ENCODE results near the gene TNP2. TPM values are rescaled to one million over a fixed set of nuclear protein-coding genes. Genes with fewer than 3 reads are reported as not detected.
"Not testable (repeated sequence)": the region's sequence is repeated elsewhere in the genome, so short reads cannot be mapped to it uniquely, and the experiment has no call there.

TNP2 gene
- polyA plus RNA-seq, 4 donors: not detected

- H3K4me1 ChIP-seq (ENCODE audit: control insufficient read depth in 3 of 3, insufficient read depth in 2 of 3, low read depth in 1 of 3, low read length in 2 of 3): peaks cover 4 to 9% (median 7%) of the 10 kb centered on the region in 3 donors
- 9 to 11% (median 11%) methylated on average over 18 to 19 of the region's 19 CpGs for WGBS, 3 donors
- FAIRE-seq (no peak), DNase-seq (peak; percentile 51 to 61)
- H3K4me3 ChIP-seq (ENCODE audit: low read depth in 1 of 3, low read length in 3 of 3): peak overlapping the region in 1 of 3 donors; percentile 6
- H3K9me3 ChIP-seq (ENCODE audit: control insufficient read depth in 2 of 2, insufficient read depth in 1 of 2, low read depth in 1 of 2, low read length in 1 of 2): no peaks in the 10 kb centered on the region
- no peak overlapping the region for H3K27ac ChIP-seq (ENCODE audit: low read depth in 1 of 3, low read length in 2 of 3)
- no peaks in the 10 kb centered on the region for H3K36me3 ChIP-seq (ENCODE audit: control insufficient read depth in 3 of 3, insufficient read depth in 2 of 3, low read depth in 1 of 3, low read length in 3 of 3)
- no peaks in the 10 kb centered on the region for H3K27me3 ChIP-seq (ENCODE audit: control insufficient read depth in 3 of 3, insufficient read depth in 3 of 3, low read length in 3 of 3)
Measured at GRCh38 chr16:11297492-11298142, 28.5 kb upstream of the TNP2 start.

- peaks cover 4 to 9% (median 7%) of the 10 kb centered on the region in 3 donors for H3K4me1 ChIP-seq (ENCODE audit: control insufficient read depth in 3 of 3, insufficient read depth in 2 of 3, low read depth in 1 of 3, low read length in 2 of 3)
- peak in 1 of 2 donors; percentile 31 for DNase-seq
- FAIRE-seq: no peak
- H3K27ac ChIP-seq (ENCODE audit: low read depth in 1 of 3, low read length in 2 of 3): no peak overlapping the region
- no peaks in the 10 kb centered on the region for H3K36me3 ChIP-seq (ENCODE audit: control insufficient read depth in 3 of 3, insufficient read depth in 2 of 3, low read depth in 1 of 3, low read length in 3 of 3)
- no peaks in the 10 kb centered on the region for H3K27me3 ChIP-seq (ENCODE audit: control insufficient read depth in 3 of 3, insufficient read depth in 3 of 3, low read length in 3 of 3)
- H3K4me3 ChIP-seq (ENCODE audit: low read depth in 1 of 3, low read length in 3 of 3): no peak overlapping the region
- 34 to 49% (median 35%) methylated on average over 10 of the region's 10 CpGs for WGBS, 3 donors
- H3K9me3 ChIP-seq (ENCODE audit: control insufficient read depth in 2 of 2, insufficient read depth in 1 of 2, low read depth in 1 of 2, low read length in 1 of 2): no peaks in the 10 kb centered on the region
Measured at GRCh38 chr16:11296706-11297491, 27.8 kb upstream of the TNP2 start.

DNA sequence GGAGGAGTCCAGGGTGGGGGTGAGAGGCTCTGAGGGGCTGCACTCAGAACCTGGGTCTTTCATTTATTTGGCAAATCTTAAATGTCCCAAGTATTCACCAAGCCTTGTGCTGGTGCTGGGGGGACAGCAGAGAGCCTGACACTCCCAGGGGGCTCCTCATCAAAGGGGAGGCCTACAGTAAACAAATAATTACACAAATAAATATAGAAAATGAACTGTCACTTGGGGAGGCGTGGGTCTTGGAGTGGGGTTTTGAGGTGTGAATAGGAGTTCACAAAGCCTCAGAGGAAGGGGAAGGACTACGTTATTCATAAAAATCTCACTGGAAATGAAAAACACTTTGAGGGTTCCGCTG lies 27.2 kb upstream of the TNP2 start:
- H3K27me3 ChIP-seq (ENCODE audit: control insufficient read depth in 3 of 3, insufficient read depth in 3 of 3, low read length in 3 of 3): no peaks in the 10 kb centered on the region
- DNase-seq (no peak), FAIRE-seq (no peak)

GRCh38 chr16:11295672-11296071 lies 26.5 kb upstream of the TNP2 start:
- no peaks in the 10 kb centered on the region for H3K9me3 ChIP-seq (ENCODE audit: control insufficient read depth in 2 of 2, insufficient read depth in 1 of 2, low read depth in 1 of 2, low read length in 1 of 2)
- no peak for FAIRE-seq
- H3K27me3 ChIP-seq (ENCODE audit: control insufficient read depth in 3 of 3, insufficient read depth in 3 of 3, low read length in 3 of 3): no peaks in the 10 kb centered on the region
- H3K27ac ChIP-seq (ENCODE audit: low read depth in 1 of 3, low read length in 2 of 3): no peak overlapping the region
- no peaks in the 10 kb centered on the region for H3K36me3 ChIP-seq (ENCODE audit: control insufficient read depth in 3 of 3, insufficient read depth in 2 of 3, low read depth in 1 of 3, low read length in 3 of 3)
- H3K4me1 ChIP-seq (ENCODE audit: control insufficient read depth in 3 of 3, insufficient read depth in 2 of 3, low read depth in 1 of 3, low read length in 2 of 3): peaks cover 4 to 9% (median 7%) of the 10 kb centered on the region in 3 donors
- H3K4me3 ChIP-seq (ENCODE audit: low read depth in 1 of 3, low read length in 3 of 3): no peak overlapping the region
- 91 to 98% (median 91%) methylated on average over 4 of the region's 4 CpGs for WGBS, 3 donors
- DNase-seq: no peak

More for the DNA sequence above, 27.2 kb upstream of the TNP2 start:
- no peak overlapping the region for H3K4me3 ChIP-seq (ENCODE audit: low read depth in 1 of 3, low read length in 3 of 3)
- 84 to 92% (median 89%) methylated on average over 3 of the region's 3 CpGs for WGBS, 3 donors
- no peaks in the 10 kb centered on the region for H3K36me3 ChIP-seq (ENCODE audit: control insufficient read depth in 3 of 3, insufficient read depth in 2 of 3, low read depth in 1 of 3, low read length in 3 of 3)
- H3K9me3 ChIP-seq (ENCODE audit: control insufficient read depth in 2 of 2, insufficient read depth in 1 of 2, low read depth in 1 of 2, low read length in 1 of 2): no peaks in the 10 kb centered on the region
- H3K4me1 ChIP-seq (ENCODE audit: control insufficient read depth in 3 of 3, insufficient read depth in 2 of 3, low read depth in 1 of 3, low read length in 2 of 3): peaks cover 4 to 9% (median 7%) of the 10 kb centered on the region in 3 donors
- H3K27ac ChIP-seq (ENCODE audit: low read depth in 1 of 3, low read length in 2 of 3): no peak overlapping the region

DNA sequence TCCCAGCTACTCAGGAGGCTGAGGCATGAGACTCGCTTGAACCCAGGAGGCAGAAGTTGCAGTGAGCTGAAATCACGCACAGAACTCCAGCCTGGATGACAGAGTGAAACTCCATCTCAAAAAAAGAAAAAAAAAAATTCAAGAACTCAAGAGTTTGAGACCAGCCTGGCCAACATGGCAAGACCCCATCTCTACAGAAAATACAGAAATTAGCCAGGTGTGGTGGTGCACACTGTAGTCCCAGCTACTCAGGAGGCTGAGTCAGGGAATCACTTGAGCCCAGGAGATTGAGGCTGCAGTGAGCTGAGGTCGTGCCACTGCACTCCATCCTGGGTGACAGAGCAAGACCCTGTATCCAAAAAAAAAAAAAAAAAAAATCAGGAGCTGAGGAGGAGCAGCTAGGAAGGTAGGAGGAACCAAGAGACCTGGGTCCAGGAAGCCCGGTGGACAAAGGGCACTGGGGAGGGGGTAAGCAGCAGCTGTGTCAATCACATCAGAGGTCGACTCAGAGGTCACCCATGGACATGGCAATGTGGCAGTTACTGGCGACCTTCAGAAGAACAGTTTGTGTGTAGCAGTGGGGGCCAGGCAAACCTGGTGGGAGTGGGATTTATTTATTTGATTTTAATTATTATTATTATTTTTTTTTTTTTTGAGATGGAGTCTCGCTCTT lies 23.1 kb upstream of the TNP2 start:
- H3K27me3 ChIP-seq (ENCODE audit: control insufficient read depth in 3 of 3, insufficient read depth in 3 of 3, low read length in 3 of 3): no peaks in the 10 kb centered on the region
- 81 to 86% (median 84%) methylated on average over 7 of the region's 7 CpGs for WGBS, 3 donors
- no peaks in the 10 kb centered on the region for H3K9me3 ChIP-seq (ENCODE audit: control insufficient read depth in 2 of 2, insufficient read depth in 1 of 2, low read depth in 1 of 2, low read length in 1 of 2)
- H3K4me1 ChIP-seq (ENCODE audit: control insufficient read depth in 3 of 3, insufficient read depth in 2 of 3, low read depth in 1 of 3, low read length in 2 of 3): peaks cover 0 to 4% (median 4%) of the 10 kb centered on the region in 3 donors
- DNase-seq (no peak), FAIRE-seq (no peak)
- H3K36me3 ChIP-seq (ENCODE audit: control insufficient read depth in 3 of 3, insufficient read depth in 2 of 3, low read depth in 1 of 3, low read length in 3 of 3): no peaks in the 10 kb centered on the region
- H3K27ac ChIP-seq (ENCODE audit: low read depth in 1 of 3, low read length in 2 of 3): no peak overlapping the region
- H3K4me3 ChIP-seq (ENCODE audit: low read depth in 1 of 3, low read length in 3 of 3): no peak overlapping the region

GRCh38 chr16:11291091-11291703 lies 22.1 kb upstream of the TNP2 start:
- H3K4me3 ChIP-seq (ENCODE audit: low read depth in 1 of 3, low read length in 3 of 3): no peak overlapping the region
- H3K36me3 ChIP-seq (ENCODE audit: control insufficient read depth in 3 of 3, insufficient read depth in 2 of 3, low read depth in 1 of 3, low read length in 3 of 3): no peaks in the 10 kb centered on the region
- no peaks in the 10 kb centered on the region for H3K27me3 ChIP-seq (ENCODE audit: control insufficient read depth in 3 of 3, insufficient read depth in 3 of 3, low read length in 3 of 3)
- no peaks in the 10 kb centered on the region for H3K4me1 ChIP-seq (ENCODE audit: control insufficient read depth in 3 of 3, insufficient read depth in 2 of 3, low read depth in 1 of 3, low read length in 2 of 3)
- WGBS, 3 donors: 73 to 87% (median 80%) methylated on average over 10 of the region's 10 CpGs
- H3K27ac ChIP-seq (ENCODE audit: low read depth in 1 of 3, low read length in 2 of 3): no peak overlapping the region
- FAIRE-seq: no peak
- no peak for DNase-seq
- no peaks in the 10 kb centered on the region for H3K9me3 ChIP-seq (ENCODE audit: control insufficient read depth in 2 of 2, insufficient read depth in 1 of 2, low read depth in 1 of 2, low read length in 1 of 2)

DNA sequence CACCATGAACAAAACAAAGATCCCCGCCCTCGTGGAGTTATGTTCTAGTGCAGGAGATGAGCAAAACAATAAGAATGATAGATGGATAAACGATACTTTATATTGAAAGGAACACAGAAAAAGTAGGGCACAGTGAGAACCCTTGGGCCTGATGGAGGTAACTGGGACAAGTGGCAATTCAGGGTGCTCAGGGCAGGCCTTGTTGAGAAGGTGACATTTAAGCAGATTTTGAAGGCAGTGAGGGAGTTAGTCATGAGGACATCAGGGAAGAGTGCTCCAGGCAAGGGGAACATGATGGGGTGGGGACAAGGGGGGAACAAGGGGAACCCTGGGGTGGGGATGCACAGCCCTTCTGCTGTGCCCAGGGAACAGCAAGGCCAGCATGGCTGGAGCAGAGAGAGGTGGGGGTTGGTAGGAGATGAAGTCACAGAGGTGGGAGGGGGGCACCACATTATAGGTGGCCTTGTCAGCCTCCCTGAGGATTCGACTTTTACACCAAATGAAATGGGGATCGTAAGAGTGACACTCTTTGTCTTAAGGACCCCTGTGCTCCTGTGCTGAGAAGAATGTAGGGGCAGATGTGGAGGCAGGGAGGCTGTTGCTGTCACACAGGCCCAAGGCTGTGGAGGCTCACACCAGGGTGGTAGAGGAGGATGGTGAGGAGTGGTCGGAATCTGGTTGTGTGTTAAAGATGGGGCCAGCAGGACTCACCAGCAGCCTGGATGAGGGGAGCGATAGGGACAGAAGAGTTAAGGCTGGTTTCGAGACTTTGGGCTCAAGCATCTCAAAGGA lies 21.2 kb upstream of the TNP2 start:
- H3K27ac ChIP-seq (ENCODE audit: low read depth in 1 of 3, low read length in 2 of 3): no peak overlapping the region
- no peaks in the 10 kb centered on the region for H3K4me1 ChIP-seq (ENCODE audit: control insufficient read depth in 3 of 3, insufficient read depth in 2 of 3, low read depth in 1 of 3, low read length in 2 of 3)
- no peaks in the 10 kb centered on the region for H3K36me3 ChIP-seq (ENCODE audit: control insufficient read depth in 3 of 3, insufficient read depth in 2 of 3, low read depth in 1 of 3, low read length in 3 of 3)
- no peak overlapping the region for H3K4me3 ChIP-seq (ENCODE audit: low read depth in 1 of 3, low read length in 3 of 3)
- no peaks in the 10 kb centered on the region for H3K9me3 ChIP-seq (ENCODE audit: control insufficient read depth in 2 of 2, insufficient read depth in 1 of 2, low read depth in 1 of 2, low read length in 1 of 2)
- WGBS, 3 donors: 91 to 93% (median 91%) methylated on average over 8 of the region's 8 CpGs
- DNase-seq (no peak), FAIRE-seq (no peak)
- no peaks in the 10 kb centered on the region for H3K27me3 ChIP-seq (ENCODE audit: control insufficient read depth in 3 of 3, insufficient read depth in 3 of 3, low read length in 3 of 3)

DNA sequence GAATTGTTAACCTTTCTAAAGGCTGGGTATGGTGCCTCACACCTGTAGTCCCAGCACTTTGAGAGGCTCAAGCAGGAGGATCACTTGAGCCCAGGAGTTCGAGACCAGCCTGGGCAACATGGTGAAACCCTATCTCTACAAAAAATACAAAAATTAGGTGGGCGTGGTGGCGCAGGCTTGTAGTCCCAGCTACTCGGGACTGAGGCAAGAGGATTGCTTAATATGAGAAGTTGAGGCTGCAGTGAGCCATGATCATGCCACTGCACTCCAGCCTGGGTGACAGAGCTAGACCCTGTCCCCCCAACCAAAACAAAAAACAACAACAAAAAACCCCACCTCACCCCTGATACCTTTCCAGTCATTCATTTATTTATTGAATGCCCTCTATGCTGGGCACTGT lies 20.6 kb upstream of the TNP2 start:
- not testable (repeated sequence) for H3K9me3 ChIP-seq (ENCODE audit: control insufficient read depth in 2 of 2, insufficient read depth in 1 of 2, low read depth in 1 of 2, low read length in 1 of 2); H3K4me1 ChIP-seq (ENCODE audit: control insufficient read depth in 3 of 3, insufficient read depth in 2 of 3, low read depth in 1 of 3, low read length in 2 of 3); H3K4me3 ChIP-seq (ENCODE audit: low read depth in 1 of 3, low read length in 3 of 3); H3K27ac ChIP-seq (ENCODE audit: low read depth in 1 of 3, low read length in 2 of 3); DNase-seq; H3K36me3 ChIP-seq (ENCODE audit: control insufficient read depth in 3 of 3, insufficient read depth in 2 of 3, low read depth in 1 of 3, low read length in 3 of 3); FAIRE-seq; H3K27me3 ChIP-seq (ENCODE audit: control insufficient read depth in 3 of 3, insufficient read depth in 3 of 3, low read length in 3 of 3)
- WGBS, 3 donors: 88 to 93% (median 91%) methylated on average over 4 of the region's 4 CpGs

Data from small intestine (tissue), 7 donors.